Measurements from ENCODE around the gene EXD1. TPM values are rescaled to one million over a fixed set of nuclear protein-coding genes. Genes with fewer than 3 reads are reported as not detected.
A peak's percentile ranks its signal among the peaks of the same experiment; 100 is the strongest.

Gene EXD1
- total RNA-seq (not detected), polyA plus RNA-seq (not detected)
- long read RNA-seq, donor 1, result 0 reads
- long read RNA-seq, donor 2, result 0 reads
- long read RNA-seq, donor 3, result 0 reads

- Histone ChIP-seq H3K36me3 (peaks cover 0 to 8% (median 0%) of the 10 kb centered on the region in 9 donors), H3K9me3 (no peaks in the 10 kb centered on the region), H3K4me1 (peaks cover 0 to 33% (median 26%) of the 10 kb centered on the region in 9 donors), H3K27ac (peak within 1 kb of the TSS; percentile 85 to 96 (median 90)), H3K27me3 (no peaks in the 10 kb centered on the region), H3K4me3 (peak within 1 kb of the TSS; percentile 68 to 98 (median 82))
- intact Hi-C loops (cut with DNase I), result loop anchor here in 6 of 10 donors (1.0 to 10.0 kb wide), 8 partner anchors 51 to 116 kb away; partner anchors contain the start of genes INO80 (in 4 of the 6), NUSAP1 (in 1 of the 6) and OIP5 (in 1 of the 6)
- TF ChIP-seq, protein P1, sequence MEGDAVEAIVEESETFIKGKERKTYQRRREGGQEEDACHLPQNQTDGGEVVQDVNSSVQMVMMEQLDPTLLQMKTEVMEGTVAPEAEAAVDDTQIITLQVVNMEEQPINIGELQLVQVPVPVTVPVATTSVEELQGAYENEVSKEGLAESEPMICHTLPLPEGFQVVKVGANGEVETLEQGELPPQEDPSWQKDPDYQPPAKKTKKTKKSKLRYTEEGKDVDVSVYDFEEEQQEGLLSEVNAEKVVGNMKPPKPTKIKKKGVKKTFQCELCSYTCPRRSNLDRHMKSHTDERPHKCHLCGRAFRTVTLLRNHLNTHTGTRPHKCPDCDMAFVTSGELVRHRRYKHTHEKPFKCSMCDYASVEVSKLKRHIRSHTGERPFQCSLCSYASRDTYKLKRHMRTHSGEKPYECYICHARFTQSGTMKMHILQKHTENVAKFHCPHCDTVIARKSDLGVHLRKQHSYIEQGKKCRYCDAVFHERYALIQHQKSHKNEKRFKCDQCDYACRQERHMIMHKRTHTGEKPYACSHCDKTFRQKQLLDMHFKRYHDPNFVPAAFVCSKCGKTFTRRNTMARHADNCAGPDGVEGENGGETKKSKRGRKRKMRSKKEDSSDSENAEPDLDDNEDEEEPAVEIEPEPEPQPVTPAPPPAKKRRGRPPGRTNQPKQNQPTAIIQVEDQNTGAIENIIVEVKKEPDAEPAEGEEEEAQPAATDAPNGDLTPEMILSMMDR (IDR thresholded peaks at IDR 0.05), result peak; percentile 95 to 99 (median 97)
- 0% methylated on average over 72 of the region's 72 CpGs for WGBS, 2 donors
- DNase-seq (peak; percentile 98), ATAC-seq (peak; percentile 99 to 100 (median 100))
Observed at GRCh38 chr15:41230650-41231421, at the start of gene EXD1, which contains the start of gene CHP1. Gene EXD1, minus strand, starts transcription at chr15:41230757. Its CDS starts 4,182 bp downstream, at chr15:41226575. Gene CHP1, plus strand, starts transcription at chr15:41231268. Its CDS starts 115 bp downstream, at chr15:41231383.

- TF ChIP-seq, protein P1 (IDR thresholded peaks at IDR 0.05), result no peak
- H3K9me3 ChIP-seq, result no peaks in the 10 kb centered on the region
- DNase-seq (no peak), ATAC-seq (no peak)
- no peak overlapping the region for H3K4me3 ChIP-seq
- peaks cover 0 to 8% (median 1%) of the 10 kb centered on the region in 9 donors for H3K4me1 ChIP-seq
- 86 to 100% methylated on average over 1 of the region's 1 CpG for WGBS, 2 donors
- intact Hi-C loops (cut with DNase I), result loop anchor here in 2 of 10 donors (5.0 kb wide), 2 partner anchors 47 to 53 kb away; partner anchors contain the start of genes CHP1 (in 1 of the 2), EXD1 (in 1 of the 2), NUSAP1 (in 1 of the 2) and OIP5 (in 1 of the 2)
- no peak overlapping the region for H3K27ac ChIP-seq
- H3K27me3 ChIP-seq, result no peaks in the 10 kb centered on the region
- H3K36me3 ChIP-seq, result peaks cover 0 to 61% (median 19%) of the 10 kb centered on the region in 9 donors
Observed at GRCh38 chr15:41279535-41280283, 49.2 kb upstream of the EXD1 start.

- H3K9me3 ChIP-seq, result no peaks in the 10 kb centered on the region
- 88 to 91% methylated on average over 3 of the region's 3 CpGs for WGBS, 2 donors
- intact Hi-C loops (cut with DNase I), result no loop called here
- H3K36me3 ChIP-seq, result peaks cover 0 to 75% (median 22%) of the 10 kb centered on the region in 9 donors
- peaks cover 0 to 5% (median 0%) of the 10 kb centered on the region in 9 donors for H3K4me1 ChIP-seq
- ATAC-seq (no peak), DNase-seq (no peak)
- H3K27me3 ChIP-seq, result no peaks in the 10 kb centered on the region
- TF ChIP-seq, protein P1 (IDR thresholded peaks at IDR 0.05), result no peak
- H3K4me3 ChIP-seq, result no peak overlapping the region
- no peak overlapping the region for H3K27ac ChIP-seq
Observed at GRCh38 chr15:41278319-41278718, 47.8 kb upstream of the EXD1 start.

GRCh38 chr15:41276831-41277230, 46.3 kb upstream of the EXD1 start:
- no peaks in the 10 kb centered on the region for H3K9me3 ChIP-seq
- H3K4me1 ChIP-seq, result no peaks in the 10 kb centered on the region
- no peaks in the 10 kb centered on the region for H3K27me3 ChIP-seq
- no peak for DNase-seq
- TF ChIP-seq, protein P1 (IDR thresholded peaks at IDR 0.05), result no peak
- no peak overlapping the region for H3K4me3 ChIP-seq
- no peak for ATAC-seq
- intact Hi-C loops (cut with DNase I), result no loop called here
- H3K36me3 ChIP-seq, result peaks cover 0 to 89% (median 34%) of the 10 kb centered on the region in 9 donors
- no peak overlapping the region for H3K27ac ChIP-seq

Data from heart right ventricle (tissue), 16 donors.